22Rv1 (cell line): ENCODE measurements around the gene PAPPA2.

ENCODE experiments used
- CTCF ChIP-seq: fragments of 450-650 bp; IDR thresholded peaks from 2 replicates; pipeline ENCODE4 v1.5.1; 2017; ENCODE audit warnings: mild to moderate bottlenecking
- ZFX ChIP-seq: fragments of 450-650 bp; IDR thresholded peaks from 2 replicates; pipeline ENCODE4 v1.6.1; 2017; ENCODE audit warnings: antibody characterized with exemption, borderline replicate concordance

GRCh38 chr1:176876966-176877515 lies 414.1 kb downstream of the PAPPA2 start:
- TF ChIP-seq CTCF = no peak
- no peak for TF ChIP-seq ZFX
